GM18502 (cell line): ENCODE results near the gene ACO1.

Experiments used
- ATAC-seq: cut with Tn5 transposase; IDR thresholded peaks from one replicate; pipeline ENCODE4 v1.9.1; 2021; ENCODE audit warnings: mild to moderate bottlenecking; ENCODE audit not compliant: unreplicated experiment, poor library complexity

The ACO1 gene

DNA sequence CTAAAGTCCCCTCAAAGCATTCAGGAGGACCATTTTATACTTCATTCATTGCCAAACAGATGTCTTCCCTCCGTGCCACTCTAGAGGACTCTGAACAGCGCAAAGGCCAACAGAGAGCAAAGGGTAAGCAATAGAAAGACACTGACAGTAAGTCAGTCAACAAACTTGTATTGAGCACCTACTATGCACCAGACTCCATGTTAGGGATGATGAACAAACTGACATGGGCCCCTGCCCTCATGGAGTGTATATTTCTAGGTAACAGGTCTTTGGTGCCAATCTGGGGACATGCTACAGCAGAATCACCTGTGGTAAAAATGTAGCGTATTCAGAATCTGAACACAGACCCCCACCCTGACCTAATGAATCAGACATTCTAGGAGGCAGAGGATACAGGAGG lies 3.5 kb upstream of the ACO1 start:
- no peak for ATAC-seq

GRCh38 chr9:32382565-32383320 lies 1.7 kb upstream of the ACO1 start:
- ATAC-seq, result no peak

DNA sequence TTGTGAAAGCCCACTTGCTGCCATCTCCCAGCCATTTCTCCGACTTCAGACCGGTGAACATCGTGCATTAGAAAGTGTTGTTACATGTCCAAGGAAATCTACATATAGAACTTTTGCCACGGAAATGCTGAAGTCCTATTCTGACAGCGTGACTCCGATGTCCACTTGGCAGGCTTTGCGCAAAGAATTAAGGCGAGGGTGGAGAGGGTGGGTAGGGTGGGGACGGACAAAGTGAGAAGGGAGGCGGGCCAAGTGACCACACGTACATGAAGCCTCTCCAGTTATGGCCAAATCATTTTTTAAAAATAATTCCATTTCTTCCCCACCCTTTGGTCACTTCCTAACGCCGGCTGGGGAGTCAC lies 460 bp upstream of the ACO1 start:
- ATAC-seq, result no peak

- ATAC-seq, result no peak
Observed at GRCh38 chr9:32385152-32385884, 875 bp downstream of the ACO1 start.

GRCh38 chr9:32385885-32386283 lies 1.4 kb downstream of the ACO1 start:
- ATAC-seq, result no peak

DNA sequence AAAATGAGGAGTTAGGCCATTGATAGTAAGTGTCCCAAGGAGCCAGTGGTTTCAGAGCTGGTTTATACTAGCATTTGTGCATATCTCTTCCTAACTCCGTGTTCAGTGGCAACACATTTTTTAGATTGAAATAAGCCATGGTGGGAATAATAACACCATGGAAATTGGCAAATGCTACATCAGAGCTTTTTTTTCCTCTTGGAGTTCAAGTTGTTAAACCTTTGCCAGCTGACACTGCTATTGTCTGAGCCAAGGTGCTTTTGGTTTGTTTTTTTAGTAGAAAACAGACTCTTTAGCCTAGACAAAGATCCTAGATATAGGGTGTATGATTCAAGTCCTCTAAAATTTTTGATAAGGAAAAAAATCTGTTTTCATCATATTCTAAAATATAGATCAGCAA lies 2.8 kb downstream of the ACO1 start:
- no peak for ATAC-seq

DNA sequence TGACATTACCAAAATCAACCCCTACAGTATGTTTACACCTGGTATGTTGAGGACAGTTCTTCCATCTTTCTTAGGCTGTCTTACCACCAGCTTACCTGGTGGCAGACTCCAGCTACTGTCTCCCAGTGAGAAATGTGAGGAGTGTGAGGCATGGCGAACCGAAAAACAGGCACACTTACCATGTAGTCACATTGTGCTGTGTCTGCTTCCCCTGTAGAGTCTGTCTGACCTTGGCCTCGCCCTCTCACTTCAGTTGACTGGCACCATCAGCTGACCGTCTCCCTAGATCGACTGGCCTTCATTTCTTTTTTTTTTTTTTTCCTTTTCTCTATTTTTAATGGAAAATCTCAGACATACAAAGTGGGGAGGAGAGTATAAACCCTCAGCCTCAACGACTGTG lies 4.9 kb downstream of the ACO1 start:
- no peak for ATAC-seq

- ATAC-seq, result no peak
Observed at GRCh38 chr9:32393911-32394310, 9.5 kb downstream of the ACO1 start.

- no peak for ATAC-seq
Observed at GRCh38 chr9:32394381-32395049, 10.1 kb downstream of the ACO1 start.

DNA sequence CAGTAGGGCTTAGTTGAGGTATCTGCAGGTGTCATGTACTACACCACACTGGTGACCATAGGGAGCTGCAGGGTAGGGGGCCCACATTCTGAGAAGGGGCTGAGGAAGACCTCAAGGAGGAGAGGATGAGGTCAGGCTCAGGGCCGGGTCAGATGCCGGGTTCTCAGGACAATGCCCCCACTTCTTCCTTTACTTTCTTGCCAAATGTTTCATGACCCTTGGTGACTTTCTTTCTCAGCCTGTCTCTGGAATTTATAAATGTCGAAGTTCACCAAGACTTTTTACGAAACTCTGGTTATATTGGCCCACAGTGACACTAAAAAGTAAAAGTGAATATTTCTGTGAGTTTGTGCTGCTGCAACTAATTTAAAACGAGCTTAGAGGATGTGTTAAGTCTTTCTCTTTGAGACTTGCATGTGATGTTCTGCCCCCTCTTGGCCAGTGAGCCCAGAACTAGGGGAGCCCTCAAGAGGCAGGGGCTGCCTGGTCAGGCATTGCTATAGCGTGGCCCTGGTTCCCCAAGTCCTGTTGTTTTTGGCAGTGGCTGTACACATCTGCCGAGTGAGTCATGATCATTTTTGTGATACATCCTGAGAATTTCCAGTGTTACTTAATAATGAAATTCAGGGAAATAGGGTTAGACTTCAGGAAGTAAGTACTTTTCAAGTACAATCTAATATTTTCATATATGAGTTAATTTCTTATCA lies 11.2 kb downstream of the ACO1 start:
- no peak for ATAC-seq

- ATAC-seq, result no peak
Observed at GRCh38 chr9:32398207-32398606, 13.8 kb downstream of the ACO1 start.

DNA sequence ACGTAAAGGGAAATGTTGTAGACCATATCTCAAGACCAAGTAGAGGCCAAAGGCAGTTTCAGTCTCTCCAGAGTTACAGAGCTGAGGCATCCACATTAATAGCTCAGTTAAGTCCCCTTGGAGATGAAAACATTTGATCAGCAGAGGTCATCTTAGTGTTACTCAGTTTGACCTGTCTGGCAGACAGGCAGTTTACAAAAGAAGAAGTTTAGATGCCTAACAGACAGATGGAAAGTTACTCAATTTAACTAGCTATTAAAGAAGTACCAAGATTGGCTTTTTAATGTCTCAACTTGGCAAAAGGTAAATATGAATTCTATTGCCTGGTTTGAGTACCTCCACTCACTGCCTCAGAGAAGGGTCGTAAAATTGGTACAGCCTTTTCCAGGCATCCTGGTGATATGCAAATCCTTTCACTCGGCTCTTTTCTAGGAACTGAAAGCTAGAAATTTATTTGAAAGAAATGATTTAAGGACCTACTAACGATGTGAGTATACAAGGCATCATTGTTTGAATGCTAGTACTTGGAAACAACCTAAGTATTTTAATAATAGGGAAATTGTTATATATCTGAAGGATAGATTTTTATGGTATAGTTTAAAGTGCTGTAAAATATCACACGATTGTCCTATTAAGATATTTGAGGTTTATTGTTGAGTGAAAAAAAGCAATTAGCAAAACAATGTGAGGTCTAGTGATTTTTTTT lies 14.8 kb downstream of the ACO1 start:
- no peak for ATAC-seq

GRCh38 chr9:32401488-32401887 lies 17.0 kb downstream of the ACO1 start:
- ATAC-seq, result no peak

- no peak for ATAC-seq
Observed at GRCh38 chr9:32403567-32404260, 19.3 kb downstream of the ACO1 start.

DNA sequence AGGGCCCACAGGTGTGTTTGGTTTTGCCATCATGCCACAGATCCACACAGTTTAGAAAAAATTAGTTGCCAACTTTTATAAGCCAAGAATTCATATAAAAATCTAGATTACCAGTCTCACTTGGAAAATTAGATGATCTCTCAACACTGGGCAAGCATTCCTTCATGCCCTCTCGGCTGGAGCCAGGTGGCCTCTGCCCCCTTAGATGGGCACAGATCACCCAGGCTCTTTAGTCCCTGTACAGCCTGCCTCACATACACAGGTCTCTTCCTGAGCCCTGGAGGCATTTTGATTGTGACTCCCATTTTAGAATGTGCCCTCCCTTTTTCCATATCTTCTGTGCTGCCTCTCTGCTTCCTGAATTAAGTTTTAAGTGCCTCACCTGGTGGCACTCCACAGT lies 20.0 kb downstream of the ACO1 start:
- ATAC-seq, result no peak

DNA sequence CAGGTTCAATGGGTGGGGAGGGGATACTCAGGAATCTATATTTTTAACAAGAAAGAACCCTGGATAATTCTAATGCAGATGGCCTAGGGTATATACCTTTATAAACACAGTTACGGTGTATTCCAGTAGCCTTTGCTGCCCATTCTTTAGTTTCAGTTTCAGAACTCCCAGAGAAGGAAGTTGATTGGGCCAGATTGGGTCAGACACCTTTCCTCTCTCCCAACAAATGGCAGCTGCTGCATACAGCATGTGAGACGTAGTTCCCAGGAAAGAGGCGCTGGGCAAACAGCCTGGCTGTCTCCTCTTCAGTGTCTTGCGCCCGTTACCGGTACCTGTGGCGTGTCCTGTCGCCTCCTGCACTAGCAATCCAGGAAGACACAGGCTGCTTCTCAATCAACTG lies 20.4 kb downstream of the ACO1 start:
- no peak for ATAC-seq

GRCh38 chr9:32405506-32405905 lies 21.1 kb downstream of the ACO1 start:
- no peak for ATAC-seq

DNA sequence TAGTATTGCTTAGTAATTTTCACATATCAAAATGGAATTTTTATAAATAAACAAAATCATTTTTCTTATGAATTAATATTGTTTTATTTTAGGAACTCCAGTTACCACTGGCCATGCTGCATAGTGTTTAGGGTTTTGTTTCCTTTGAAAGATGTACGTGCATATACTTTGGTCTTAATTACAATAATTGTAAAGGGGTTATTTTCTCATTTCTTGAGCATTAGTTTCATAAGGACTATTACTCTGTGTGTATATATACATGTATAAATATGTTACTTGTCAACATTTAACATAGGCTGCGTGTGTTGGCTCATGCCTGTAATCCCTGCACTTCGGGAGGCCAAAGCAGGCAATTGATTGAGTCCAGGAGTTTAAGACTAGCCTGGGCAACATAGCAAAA lies 21.6 kb downstream of the ACO1 start:
- ATAC-seq, result no peak

DNA sequence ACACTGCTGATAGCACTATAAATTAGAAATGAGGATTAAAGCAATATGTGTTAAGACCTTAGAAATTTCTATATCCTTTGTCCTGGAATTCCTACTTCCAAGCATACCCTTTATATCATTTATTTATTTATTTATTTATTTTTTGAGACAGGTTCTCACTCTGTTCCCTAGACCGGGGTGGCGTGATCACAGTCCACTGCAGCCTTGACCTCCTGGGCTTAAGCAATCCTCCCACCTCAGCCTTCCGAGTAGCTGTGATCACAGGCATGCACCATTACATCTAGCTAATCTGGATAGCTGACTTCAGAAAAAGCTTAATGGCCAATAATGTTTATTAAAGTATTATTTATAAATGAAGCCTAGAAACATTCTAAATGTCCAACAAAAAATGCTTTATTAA lies 27.3 kb downstream of the ACO1 start:
- ATAC-seq, result no peak

DNA sequence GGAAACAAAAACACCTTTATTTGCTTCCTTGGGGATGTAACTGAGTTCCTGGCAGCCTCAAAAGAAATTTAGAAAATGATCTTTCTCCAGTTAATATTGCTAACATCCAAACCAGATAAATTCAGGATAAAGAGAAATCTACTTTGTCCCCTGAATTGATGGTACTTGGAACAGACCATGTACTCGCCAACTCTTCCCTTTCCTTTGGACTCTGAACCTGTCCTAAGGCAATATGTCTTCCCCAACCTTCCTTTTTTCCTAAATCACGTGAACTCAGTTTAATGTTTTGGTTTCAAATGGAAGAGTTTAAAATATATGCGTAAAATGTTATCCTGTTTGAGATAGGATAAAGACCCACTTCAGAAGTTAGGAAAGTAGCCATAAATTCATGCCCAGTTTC lies 28.0 kb downstream of the ACO1 start:
- no peak for ATAC-seq
